Activated CD4-positive, CD25-positive, alpha-beta regulatory T cell treated with anti-CD3 and anti-CD28 coated beads, Interleukin-2, amount 50 U/mL, for 72 hours (primary cell): ENCODE measurements around the gene MDM4.
"Not testable (repeated sequence)": the region's sequence is repeated elsewhere in the genome, so short reads cannot be mapped to it uniquely, and the experiment has no call there.

Experiments
- DNase-seq: peaks from one replicate; pipeline ENCODE4 v3.0.0; 2021

The MDM4 gene

DNA sequence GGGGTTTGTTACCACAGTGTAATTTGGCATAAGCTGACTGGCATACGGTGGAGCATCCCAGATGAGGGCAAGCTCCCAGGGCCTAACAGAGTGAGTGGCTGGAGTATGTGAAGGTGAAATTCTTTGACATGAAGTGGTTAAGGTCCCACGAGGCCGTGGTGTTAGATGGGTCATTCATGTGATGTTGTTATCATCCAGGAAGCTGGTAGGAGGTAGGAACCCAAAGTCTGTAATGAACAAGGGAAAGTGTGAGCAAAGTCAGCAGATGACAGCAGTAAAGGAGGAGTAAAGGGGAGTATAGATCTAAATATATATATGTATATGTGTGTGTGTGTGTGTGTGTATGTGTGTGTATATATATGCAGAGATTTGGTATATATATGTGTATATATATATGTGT, 47.6 kb downstream of the MDM4 start:
- DNase-seq = no peak

DNA sequence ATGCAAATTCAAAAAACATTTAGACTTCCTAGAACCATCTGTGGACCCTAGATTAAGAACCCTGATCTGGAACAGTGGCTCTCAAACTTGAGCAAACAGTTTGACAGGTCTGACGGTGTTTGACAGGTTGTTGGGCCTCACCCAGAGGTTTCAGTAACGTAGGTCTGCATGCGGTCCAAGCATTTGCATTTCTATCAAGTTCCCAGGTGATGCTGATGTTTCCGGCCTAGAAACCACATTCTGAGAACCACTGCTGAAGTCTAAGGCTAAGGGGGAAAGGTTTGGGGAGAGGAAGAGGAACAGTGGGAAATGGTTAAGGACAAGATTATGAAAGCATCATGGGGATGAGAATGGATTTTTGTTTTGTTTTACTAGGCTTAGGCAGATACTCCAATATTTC, 48.6 kb downstream of the MDM4 start:
- DNase-seq = no peak

DNA sequence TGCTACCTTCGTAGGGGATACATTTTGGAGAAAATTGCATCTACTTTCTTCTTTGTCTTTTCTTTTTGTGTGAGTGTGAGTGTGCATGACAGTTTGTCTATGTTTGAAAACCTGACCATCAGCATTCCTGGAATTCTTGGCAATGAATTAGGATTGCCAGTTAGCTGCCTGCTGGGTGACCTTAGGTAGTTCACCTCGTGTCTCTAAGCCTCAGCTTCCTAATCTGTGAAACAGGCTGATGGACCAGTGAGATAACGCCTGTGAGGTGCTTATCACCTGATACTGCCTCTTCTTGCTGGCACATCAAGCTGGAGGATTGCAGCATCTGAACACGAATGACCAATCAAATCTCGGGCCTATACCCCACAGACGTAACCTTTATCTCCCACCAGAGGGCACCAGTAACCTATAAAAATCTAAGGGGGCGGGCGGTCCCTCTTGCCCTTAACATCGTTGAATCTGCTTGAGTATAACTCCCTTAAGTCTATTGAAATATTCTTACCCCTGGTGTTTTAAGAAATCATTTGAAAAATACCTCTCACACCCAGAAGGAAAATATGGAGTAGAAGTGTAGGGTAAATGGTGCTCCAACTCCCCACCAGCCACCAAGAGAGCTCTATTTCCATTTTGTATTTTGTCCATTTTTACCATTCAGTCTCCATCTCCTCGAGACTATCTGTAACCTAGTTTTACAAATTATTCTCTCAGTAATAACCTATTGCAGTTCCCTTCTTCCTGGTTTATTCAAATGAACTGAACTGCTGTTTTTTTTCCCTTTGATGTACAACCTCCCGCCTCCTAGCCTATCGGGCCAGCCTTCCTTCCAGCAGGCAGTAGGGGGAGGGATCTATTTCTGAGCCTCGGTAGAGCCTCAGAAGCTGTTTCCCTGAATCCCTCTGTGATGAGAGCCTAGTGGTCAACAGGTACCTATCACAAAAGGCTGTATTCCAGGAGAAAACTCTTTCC, 49.7 kb downstream of the MDM4 start:
- no peak for DNase-seq

DNA sequence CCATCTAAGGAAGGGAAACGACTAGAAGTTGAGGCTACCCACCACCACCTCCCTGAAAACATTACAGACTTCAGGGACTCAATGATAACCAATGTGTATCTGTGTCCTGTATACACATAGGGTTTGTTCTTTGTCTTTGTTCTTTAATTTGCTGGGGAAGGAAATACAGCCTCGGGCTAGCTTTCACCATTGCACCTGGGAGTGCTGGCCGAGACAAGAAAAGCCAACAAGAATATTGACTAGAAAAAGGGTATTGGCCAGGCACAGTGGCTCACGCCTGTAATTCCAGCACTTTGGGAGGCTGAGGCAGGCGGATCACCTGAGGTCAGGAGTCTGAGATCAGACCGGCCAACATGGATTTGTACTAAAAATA, 50.4 kb downstream of the MDM4 start:
- no peak for DNase-seq

DNA sequence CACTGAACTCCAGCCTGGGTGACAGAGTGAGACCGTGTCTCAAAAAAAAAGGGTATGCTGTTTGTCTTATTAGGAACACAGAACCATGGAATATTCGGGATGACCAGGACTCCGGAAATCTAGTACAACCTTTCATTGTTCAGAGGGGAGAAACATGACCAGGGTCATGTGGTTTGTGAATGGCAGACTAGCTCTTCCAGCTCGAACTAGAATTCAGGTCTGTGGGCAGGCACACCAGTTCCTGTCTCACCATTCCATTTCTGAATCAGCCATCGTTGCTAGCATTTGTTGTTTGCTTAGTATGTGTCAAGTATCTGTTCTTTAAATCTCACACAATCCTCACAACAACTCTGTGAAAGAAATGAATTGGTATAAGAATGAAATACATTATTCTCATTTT, 50.9 kb downstream of the MDM4 start:
- no peak for DNase-seq

DNA sequence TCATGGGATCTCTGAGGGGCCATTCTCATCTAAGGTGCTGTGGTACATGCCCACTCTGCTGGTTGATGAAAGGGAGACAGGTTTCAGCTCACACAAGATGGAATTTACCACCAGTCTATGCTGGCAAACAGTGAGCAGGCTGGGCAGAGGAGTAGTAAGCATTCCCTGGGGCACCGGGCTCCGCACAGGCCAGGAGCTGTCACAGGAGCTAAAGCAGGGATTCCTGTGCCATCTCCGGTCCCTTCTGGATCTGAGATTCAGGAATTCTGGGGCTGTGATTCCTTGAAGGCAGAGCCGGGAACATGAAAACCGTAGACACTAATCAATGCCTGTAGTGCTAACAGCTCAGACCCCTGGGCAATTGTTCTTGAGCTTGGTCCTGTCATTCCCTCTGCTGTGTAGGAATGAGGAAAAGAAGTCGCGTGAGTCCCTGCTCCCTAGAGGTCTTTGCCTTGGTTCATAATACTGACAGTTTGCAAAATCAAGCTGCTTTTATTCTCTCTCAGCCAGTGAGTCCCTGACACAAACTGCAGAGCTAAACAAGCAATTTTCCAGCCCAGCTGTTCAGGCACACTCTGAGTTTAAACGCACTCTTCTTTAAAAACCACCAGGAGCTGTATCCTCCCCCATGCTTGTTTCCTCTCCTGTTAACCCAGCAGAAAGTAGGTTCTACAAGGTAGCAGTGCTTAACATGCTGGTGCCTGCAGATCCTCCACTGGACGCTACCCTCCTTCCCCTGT, 52.5 kb downstream of the MDM4 start:
- DNase-seq = no peak

DNA sequence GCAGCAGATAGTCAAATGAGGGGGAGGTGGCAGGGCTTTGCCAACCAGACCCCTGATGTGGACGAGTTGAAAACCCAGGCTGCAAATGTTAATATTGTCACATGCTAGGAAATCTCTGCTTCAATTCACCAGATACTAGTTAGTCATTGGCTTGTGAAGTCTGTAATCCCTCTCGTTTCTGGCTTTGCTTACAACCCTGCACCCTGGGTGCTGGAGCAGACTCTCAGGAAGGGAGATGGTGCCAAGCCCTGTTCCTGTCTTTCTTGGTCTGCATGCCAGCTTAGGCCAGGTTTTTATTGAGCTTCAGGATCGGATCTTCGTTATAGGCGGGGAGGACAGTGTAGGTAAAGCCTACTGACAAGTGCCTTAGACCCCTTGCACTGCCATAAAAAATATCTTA, 53.3 kb downstream of the MDM4 start:
- DNase-seq = no peak

DNA sequence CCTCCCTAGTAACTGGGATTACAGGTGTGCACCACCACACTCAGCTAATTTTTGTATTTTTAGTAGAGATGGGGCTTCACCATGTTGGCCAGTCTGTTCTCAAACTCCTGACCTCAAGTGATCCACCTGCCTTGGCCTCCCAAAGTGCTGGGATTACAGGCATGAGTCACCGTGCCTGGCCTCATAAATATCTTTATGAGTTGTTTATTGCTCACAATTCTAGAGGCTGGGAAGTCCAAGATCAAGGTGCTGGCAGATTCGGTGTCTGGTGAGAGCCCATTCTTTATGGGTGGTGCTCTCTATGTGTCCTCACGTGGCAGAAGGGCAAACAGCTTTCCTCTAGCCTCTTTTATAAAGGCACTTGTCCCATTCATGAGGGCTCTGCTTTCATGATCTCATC, 53.8 kb downstream of the MDM4 start:
- not testable (repeated sequence) for DNase-seq

- DNase-seq = no peak
Observed at GRCh38 chr1:204571128-204571527, 54.9 kb downstream of the MDM4 start.

DNA sequence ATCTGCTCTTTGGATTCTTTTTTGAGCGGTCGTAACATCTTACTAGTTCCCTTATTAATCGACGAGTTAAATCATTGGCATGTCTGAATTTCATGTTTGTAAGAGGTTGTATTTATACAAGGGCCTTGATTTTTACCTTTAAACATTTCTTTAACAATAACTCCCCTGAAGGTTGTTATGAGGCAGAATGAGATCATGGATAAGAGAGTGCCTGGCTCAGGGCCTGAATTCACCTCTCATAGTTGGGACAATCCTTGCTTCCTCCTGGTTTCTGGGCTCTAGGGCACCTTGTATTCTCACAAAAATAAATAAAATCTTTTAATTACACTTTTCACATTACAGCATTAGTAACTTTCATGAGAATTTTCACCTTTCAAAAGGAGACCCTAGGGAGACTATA, 55.4 kb downstream of the MDM4 start:
- no peak for DNase-seq

DNA sequence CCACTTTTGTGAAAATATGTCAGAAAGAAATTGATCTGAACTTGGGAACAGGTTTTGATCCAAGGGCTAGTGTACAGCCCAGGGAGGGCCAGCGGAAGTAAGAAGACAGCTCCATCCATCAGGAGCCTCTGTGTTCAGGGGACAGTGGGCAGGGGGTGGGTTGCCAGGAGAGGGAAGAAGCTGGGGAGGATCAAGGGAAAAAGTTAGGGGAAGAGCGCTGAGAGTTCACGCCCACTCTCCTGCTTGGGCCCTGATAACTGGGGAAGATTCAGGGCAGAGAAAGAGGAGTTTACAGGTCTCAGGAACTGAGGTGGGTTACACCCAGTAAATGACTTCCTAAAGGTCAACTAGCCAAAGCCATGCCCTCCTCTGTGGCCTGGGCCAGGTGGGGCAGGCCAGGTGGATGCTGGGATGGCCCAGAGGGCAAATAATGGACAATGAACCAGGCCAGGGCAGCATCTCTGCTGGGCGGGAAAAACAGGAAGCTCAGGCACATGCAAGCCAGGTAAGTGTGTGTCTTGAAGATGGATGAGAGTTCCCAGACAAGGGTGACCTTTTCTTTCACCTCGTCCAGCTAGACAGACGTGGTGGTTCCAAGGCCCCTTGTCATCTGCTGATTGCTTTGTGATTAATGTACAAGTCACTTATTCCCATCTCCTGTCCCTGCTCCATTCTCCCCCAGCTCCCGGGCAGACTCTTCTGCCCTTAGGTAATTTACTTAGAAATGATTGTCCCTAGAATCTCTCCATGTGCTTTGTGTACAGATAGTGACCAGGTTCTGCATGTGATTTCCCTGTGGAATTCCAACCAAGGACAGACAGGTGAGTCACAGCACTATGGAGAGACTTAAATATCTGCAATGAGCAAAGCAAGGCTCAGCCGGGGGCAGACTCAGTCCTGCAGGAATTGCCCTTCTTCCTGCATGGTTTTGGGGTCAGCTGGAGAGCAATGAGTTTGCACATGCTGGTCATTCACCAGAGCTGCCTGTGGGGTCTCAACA, 57.0 kb downstream of the MDM4 start:
- no peak for DNase-seq

DNA sequence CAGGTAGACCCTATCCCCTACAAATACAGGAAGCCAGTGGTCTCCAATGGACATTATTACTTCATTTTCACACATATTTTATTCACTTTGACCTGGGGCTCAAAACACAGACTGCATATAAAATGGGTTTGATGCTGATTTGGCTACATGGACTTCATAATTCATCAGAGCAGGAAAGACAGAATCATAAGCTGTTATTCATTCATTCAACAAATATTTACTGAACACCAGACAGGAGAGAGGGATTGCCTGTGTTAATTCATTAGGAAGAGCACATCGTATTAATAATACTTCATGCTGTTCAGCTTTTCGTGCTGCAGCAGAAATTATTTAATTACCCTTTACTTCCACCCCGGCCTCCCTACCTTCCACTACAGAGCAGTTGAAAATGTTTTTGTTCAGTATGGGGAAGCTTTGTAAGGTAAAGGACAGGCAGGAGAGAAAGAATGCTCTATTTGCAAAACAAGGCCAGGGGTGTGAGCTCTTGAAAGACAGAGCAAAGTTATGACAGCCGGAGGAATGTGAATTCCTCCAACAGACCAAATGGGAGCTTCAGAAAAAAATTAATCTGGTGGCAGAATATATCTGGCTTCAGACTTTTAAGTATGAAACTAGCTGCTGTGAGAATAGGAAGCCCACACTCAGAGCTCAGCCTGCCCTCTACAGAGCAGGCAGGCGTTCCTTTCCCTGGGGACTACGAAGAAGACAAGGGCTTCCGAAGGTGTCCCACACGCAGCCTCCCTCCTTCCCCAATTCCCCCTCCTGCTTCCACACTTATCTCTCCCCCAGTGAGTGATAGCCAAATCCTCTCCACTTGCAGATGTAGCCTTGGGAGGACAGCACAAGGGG, 58.0 kb downstream of the MDM4 start:
- no peak for DNase-seq

GRCh38 chr1:204574865-204575163, 58.6 kb downstream of the MDM4 start:
- DNase-seq = no peak

DNA sequence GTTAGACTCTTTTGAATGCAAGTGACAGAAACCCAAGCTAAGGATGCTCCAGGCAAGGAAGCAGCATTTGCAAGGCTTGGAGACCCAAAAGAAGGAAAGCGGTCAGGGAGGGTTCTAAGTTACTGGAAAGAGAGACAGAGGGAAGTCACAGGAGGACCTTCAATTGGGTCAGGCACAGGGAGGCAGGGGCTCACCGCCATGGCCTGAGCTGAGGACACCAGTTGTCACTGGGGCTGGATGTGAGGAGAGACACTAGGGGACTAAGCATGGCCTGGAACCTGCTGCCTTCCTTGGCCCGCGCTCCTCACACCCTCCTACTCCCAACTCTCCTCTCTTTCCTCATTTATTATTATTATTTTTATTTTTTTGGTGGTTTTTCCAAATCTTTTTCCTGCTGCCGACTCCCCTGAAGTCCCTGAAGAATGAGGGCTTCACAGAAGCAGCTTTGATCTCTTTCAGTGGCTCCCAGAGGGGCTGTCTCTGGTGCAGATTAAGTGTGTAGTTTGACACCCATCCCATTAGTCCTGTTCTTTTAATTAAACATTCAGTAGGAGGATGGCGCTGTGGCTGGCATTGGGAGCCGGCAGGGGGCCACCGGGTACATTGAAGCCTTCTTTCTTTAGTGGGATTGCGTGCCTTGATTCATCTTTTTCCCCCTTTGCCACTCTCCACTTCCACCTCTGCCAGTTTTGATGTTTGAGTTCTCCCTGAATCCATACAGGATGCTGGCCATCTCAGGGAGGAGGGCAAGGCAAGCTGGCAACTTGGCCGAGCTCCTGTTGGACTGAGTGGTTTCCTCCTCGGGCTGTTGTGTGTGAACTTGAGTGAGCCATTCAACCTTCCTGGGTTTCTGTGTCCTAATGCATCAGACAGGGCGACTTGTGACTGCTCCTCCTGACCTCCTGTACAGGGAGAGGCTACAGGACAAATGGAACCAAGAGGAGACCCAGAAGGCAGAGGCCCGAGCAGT, 59.3 kb downstream of the MDM4 start:
- DNase-seq = no peak

GRCh38 chr1:204576422-204576821, 60.2 kb downstream of the MDM4 start:
- no peak for DNase-seq

DNA sequence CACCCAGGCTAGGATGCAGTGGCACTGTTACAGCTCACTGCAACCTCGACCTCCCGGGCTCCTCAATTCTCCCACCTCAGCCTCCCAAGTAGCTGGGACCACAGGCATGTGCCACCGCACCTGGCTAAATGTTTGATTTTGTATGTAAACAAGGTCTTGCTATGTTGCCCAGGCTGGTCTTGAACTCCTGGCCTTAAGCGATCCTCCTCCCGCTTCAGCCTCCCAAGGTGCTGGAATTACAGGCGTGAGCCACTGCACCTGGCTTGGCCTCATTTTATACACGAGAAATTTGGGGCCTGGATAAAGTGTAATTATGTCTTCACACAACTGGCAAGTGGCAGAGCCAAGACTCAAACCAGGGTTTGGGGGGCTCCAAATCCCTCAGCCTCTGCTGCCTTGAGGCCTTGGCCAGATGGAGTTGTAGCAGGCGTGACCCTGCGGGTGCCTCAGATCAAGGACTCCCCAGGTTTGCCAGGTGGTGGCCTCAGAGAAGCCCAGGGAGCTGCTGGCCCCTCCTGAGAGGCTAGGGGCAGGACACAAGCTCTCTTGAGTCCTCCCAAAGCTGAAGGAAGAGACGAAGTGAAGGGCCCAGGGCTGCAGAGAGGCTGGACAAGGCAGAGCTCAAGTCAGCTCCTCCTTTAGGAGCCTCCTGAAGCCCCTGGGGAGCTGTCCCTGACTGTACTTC, 61.7 kb downstream of the MDM4 start:
- DNase-seq = no peak

DNA sequence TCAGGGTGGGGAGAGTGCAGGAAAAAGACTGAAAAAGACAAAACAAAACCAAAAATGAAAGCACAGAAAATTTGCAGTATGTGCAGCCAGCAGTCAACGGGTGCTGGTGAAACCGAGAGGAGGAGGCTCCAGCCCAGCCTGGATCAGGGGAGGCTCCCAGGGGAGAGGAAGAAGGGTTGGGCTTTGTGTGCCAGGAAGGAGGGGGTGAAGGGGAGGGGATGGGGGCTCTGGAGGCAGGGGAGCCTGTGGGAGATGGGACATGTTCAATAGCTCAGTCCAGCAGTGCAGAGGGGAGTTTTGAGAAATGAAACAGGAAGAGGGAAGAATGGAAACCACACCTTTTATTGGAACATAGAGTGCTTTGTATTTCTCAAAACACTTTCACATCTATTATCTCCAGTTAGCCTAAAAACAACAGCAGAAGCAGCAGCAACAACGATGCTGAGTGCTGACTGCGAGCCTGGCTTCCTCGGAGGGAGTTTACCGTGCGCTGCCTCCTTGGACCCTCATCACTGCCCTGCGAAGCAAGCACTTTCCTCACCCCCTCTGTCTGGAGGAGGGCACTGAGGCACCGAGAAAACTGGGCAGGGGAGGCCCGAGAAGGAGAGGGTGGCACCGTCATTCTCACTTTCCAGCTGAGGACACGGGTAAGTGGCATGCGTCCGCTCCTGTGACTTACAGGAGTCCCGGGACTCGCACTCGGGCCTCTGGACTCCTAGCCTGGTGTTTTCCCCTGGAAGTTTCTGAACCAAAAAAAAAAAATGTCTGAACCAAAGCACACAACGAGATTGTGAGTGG, 62.9 kb downstream of the MDM4 start:
- no peak for DNase-seq

DNA sequence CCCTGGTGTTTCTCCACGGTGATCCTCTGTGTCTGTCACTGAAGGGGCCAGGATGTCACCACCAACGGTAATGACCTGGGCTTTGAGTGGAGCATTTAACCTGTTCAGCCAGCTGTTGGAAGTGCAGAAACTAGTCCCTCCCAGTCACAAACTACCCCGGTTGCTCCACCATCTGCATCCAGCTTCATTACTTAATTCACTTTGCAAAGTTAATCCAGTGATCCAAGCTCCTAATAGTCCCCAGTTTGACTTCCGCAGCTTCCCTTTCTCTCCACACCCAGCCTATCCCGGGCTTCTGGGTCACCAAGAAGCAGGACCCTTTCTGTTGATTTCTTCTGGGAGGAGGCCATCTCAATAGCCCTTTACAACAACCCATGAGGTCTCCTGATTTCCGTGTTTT, 63.5 kb downstream of the MDM4 start:
- no peak for DNase-seq

DNA sequence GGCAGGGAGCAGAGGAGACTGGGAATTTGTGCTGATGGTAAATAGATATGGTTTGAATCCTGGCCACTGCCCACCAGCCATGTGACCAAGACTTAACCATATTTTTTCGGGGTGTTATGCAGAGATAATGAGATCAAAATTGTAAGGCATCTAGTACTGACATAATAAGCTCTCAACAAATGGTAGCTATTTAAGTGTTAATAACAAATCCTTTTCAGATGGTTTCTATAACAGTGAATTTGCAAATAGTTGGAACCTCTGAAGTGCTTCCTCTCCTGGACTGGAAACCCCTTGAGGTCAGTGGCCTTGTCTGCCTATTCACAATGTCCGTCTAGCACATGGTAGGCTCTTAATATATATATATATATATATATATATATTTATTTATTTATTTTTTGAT, 64.7 kb downstream of the MDM4 start:
- DNase-seq = no peak

GRCh38 chr1:204581759-204582158, 65.6 kb downstream of the MDM4 start:
- DNase-seq = no peak
